HepG2 (cell line): Measurements from ENCODE around the gene HYAL1. TPM values are rescaled to one million over a fixed set of nuclear protein-coding genes. Genes with fewer than 3 reads are reported as not detected.

Experiments used
- ATAC-seq: fragments of 200-7000 bp; cut with Tn5 transposase; 3 replicates; pipeline ENCODE4 v1.9.1; 2020; ENCODE audit warnings: mild to moderate bottlenecking, moderate library complexity
- BruUV-seq: library from RNA; stranded (reverse); fragments of 400-500 nt; replicated peaks from 2 replicates; lab custom pipeline; 2021; lab: Mats Ljungman, UMichigan
- CTCF ChIA-PET: fragments of 300-600 bp; formaldehyde crosslinking; extraction: SDS; loops from one replicate; lab custom pipeline; 2021; ENCODE audit warnings: low total read pairs, inconsistent platforms, low intra/inter-chr PET ratio; lab: Yijun Ruan, JAX
- POLR2A ChIA-PET: fragments of 350-600 bp; sonication (Branson Sonifier 250); formaldehyde crosslinking; loops from one replicate; lab custom pipeline; 2020; ENCODE audit warnings: antibody characterized with exemption, inconsistent platforms; lab: Yijun Ruan, JAX
- DNase-seq: peaks from one replicate; pipeline ENCODE4 v3.0.0-alpha.2; 2015; ENCODE audit warnings: low spot score
- FAIRE-seq: peaks from 3 replicates; lab custom pipeline; 2011; peaks lifted over from hg19 to GRCh38; lab: Jason Lieb, UNC
- H2AFZ ChIP-seq: one replicate; pipeline ENCODE4 v1.6.1; 2011; ENCODE audit warnings: low read length, inconsistent platforms
- H3K27ac ChIP-seq: fragments of 300-600 bp; 3 replicates; pipeline ENCODE4 v1.8.0; 2011; ENCODE audit warnings: mixed run types, mild to moderate bottlenecking, mixed read lengths, low read length, inconsistent platforms; ENCODE audit not compliant: insufficient read depth; ENCODE audit errors: extremely low read length
- H3K27me3 ChIP-seq, 2 experiments: fragments of 200-600 bp in 1 of 2; 2 replicates in 1 of 2; 3 replicates in 1 of 2; pipeline versions ENCODE4 v1.6.0 to v1.8.0; 2011; ENCODE audit warnings: low read length in 2 of 2, mild to moderate bottlenecking in 2 of 2, moderate library complexity in 2 of 2, inconsistent platforms in 1 of 2; ENCODE audit not compliant: insufficient read depth in 2 of 2, control insufficient read depth in 1 of 2
- H3K36me3 ChIP-seq, 2 experiments: fragments of 200-600 bp in 1 of 2; replicated peaks in 1 of 2; 2 replicates in 1 of 2; 3 replicates in 1 of 2; pipeline versions ENCODE4 v1.5.1 to v1.8.0; 2011; ENCODE audit warnings: low read length in 2 of 2, inconsistent platforms in 1 of 2; ENCODE audit not compliant: insufficient read depth in 2 of 2, control insufficient read depth in 1 of 2
- H3K4me1 ChIP-seq: 2 replicates; pipeline ENCODE4 v1.5.1; 2012; ENCODE audit warnings: low read length, inconsistent platforms; ENCODE audit not compliant: insufficient read depth
- H3K4me2 ChIP-seq: 2 replicates; pipeline ENCODE4 v1.6.0; 2011; ENCODE audit warnings: low read depth, low read length, inconsistent platforms
- H3K4me3 ChIP-seq, 3 experiments: fragments of 200-600 bp in 1 of 3; sonication (generic), shearing (Covaris generic) in 1 of 3; replicated peaks in 1 of 3; 2 replicates each; pipeline ENCODE4 v1.5.1; 2011 to 2016; ENCODE audit warnings: low read length in 3 of 3, inconsistent platforms in 2 of 3, low read depth in 2 of 3, mild to moderate bottlenecking in 2 of 3, control low read depth in 1 of 3, mixed read lengths in 1 of 3; ENCODE audit not compliant: insufficient read depth in 1 of 3
- H3K79me2 ChIP-seq: one replicate; pipeline ENCODE4 v1.6.1; 2011; ENCODE audit warnings: low read length, inconsistent platforms; ENCODE audit not compliant: insufficient read depth
- H3K9ac ChIP-seq: 2 replicates; pipeline ENCODE4 v1.6.0; 2011; ENCODE audit warnings: mild to moderate bottlenecking, low read depth, low read length, inconsistent platforms; ENCODE audit not compliant: insufficient read depth
- H3K9me3 ChIP-seq: 2 replicates; pipeline ENCODE4 v1.5.1; 2012; ENCODE audit warnings: mild to moderate bottlenecking, low read length
- H4K20me1 ChIP-seq: 2 replicates; pipeline ENCODE4 v1.6.0; 2011; ENCODE audit warnings: inconsistent platforms, mild to moderate bottlenecking, low read length, moderate library complexity; ENCODE audit not compliant: insufficient read depth
- FOSL2 ChIP-seq: sonication (generic); formaldehyde crosslinking; IDR thresholded peaks from 2 replicates; pipeline ENCODE4 v1.4.0; 2020; ENCODE audit warnings: missing genetic modification reagents
- KDM5B ChIP-seq: sonication (generic); formaldehyde crosslinking; IDR thresholded peaks from 2 replicates; pipeline ENCODE4 v1.4.0; 2020; ENCODE audit warnings: missing genetic modification reagents, mild to moderate bottlenecking, borderline replicate concordance
- ZNF12 ChIP-seq: sonication (generic); formaldehyde crosslinking; IDR thresholded peaks from 2 replicates; pipeline ENCODE4 v1.5.0; 2020; ENCODE audit warnings: missing genetic modification reagents
- ZNF460 ChIP-seq: sonication (generic); formaldehyde crosslinking; IDR thresholded peaks from 2 replicates; pipeline ENCODE4 v1.5.1; 2020; ENCODE audit warnings: missing genetic modification reagents, mild to moderate bottlenecking, borderline replicate concordance
- ZNF614 ChIP-seq: IDR thresholded peaks from 2 replicates; pipeline ENCODE4 v1.6.1; 2018; ENCODE audit warnings: missing biosample characterization, missing genetic modification reagents, inconsistent platforms, borderline replicate concordance
- WGBS: methylation state at CpG from one replicate; pipeline ENCODE4 v1.1.6; 2017; ENCODE audit warnings: low lambda C conversion rate; 5-methylcytosine and 5-hydroxymethylcytosine counted together
- in situ Hi-C: cut with HindIII; loops from 2 replicates; pipeline ENCODE4 v1.10.0; 2017; ENCODE audit warnings: low pct_unique_long_range_greater_than_20kb; ENCODE audit not compliant: extremely low pct_ligation_motif_present
- intact Hi-C: fragments of 100-400 bp; cut with micrococcal nuclease; formaldehyde crosslinking; loops from one replicate; pipeline ENCODE4 v1.10.0; 2022; ENCODE audit not compliant: unreplicated experiment
- polyA plus RNA-seq, 8 experiments: library from polyadenylated mRNA; depleted of rRNA in 3 of 8; stranded (reverse) in 7 of 8; unstranded in 1 of 8; fragments of >200 nt; fragmentation: Illumina TruSeq in 4 of 8; extraction: Trizol in 4 of 8; gene quantifications; 2 replicates each; pipeline versions ENCODE4 v1.2.1 to v1.2.3, GENCODE V29; 2011 to 2016; ENCODE audit warnings: low read depth in 4 of 8, missing spikeins in 1 of 8, mixed read lengths in 1 of 8; ENCODE audit not compliant: insufficient read depth in 1 of 8
- total RNA-seq, 5 experiments: library from RNA; depleted of rRNA; stranded (reverse); fragments of >200 nt; fragmentation: Illumina TruSeq; extraction: Trizol; gene quantifications; 2 replicates each; pipeline ENCODE4 v1.2.3, GENCODE V29; 2016; ENCODE audit warnings: low read depth in 1 of 5
- TF ChIP-seq, protein P1 (sequence below): sonication (generic); formaldehyde crosslinking; conservative IDR thresholded peaks from 2 replicates; pipeline ENCODE4 v1.8.1; 2023; ENCODE audit warnings: missing genetic modification reagents
- TF ChIP-seq, protein P2 (sequence below): sonication (generic); formaldehyde crosslinking; IDR thresholded peaks from 2 replicates; pipeline ENCODE4 v1.5.1; 2020; ENCODE audit warnings: mild to moderate bottlenecking, missing genetic modification reagents, moderate library complexity

The HYAL1 gene
- total and polyA plus RNA-seq, 2 of the 13 experiments (the other 11 are each of a cell fraction or from before 2014, with no cell fraction given), result 76.5 to 193 TPM

DNA sequence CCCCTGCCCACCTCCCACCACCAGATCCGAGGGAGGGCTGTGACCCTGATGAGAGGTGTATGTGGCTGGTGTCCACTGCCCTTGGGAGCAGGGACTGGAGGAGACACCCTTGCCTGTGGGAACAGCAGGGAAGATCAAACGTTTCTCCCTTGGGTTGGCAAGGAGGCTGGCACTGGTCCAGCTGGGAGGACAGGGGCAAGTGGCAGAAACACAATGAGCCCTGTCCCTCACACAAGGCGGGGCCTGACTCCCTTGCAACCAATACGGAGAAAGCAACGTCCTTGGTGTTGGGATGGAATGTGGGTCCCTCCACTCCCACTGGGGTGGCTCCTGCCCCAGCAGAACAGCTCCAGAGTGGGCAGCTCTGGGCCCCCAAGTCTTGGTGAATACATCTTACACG lies 13.9 kb upstream of the HYAL1 start:
- Histone ChIP-seq H3K27me3 (no peaks in the 10 kb centered on the region; a peak in 1 of 5 replicates), H3K4me2 (no peak overlapping the region), H2AFZ (no peak overlapping the region), H4K20me1 (no peaks in the 10 kb centered on the region), H3K9ac (no peak overlapping the region), H3K36me3 (peaks cover 16 to 32% of the 10 kb centered on the region in 2 experiments), H3K27ac (no peak overlapping the region), H3K79me2 (peaks cover 25% of the 10 kb centered on the region), H3K4me1 (peaks cover 50% of the 10 kb centered on the region), H3K9me3 (no peaks in the 10 kb centered on the region), H3K4me3 (no peak overlapping the region)
- ChIA-PET CTCF (no interaction called here), POLR2A (interaction anchor here (1.3 to 13.0 kb wide), 4 partner anchors 11 to 25 kb away, joined by 3 to 222 read pairs (median 6); partner anchors contain the start of genes HYAL1, HYAL3, IFRD2 and NAA80)
- BruUV-seq, result no TSS peak
- FAIRE-seq, result no peak
- in situ Hi-C loops (no loop called here), intact Hi-C loops (no loop called here)
- WGBS, result 70% methylated on average over 5 of the region's 6 CpGs
- ATAC-seq, result no peak
- TF ChIP-seq, protein P1, sequence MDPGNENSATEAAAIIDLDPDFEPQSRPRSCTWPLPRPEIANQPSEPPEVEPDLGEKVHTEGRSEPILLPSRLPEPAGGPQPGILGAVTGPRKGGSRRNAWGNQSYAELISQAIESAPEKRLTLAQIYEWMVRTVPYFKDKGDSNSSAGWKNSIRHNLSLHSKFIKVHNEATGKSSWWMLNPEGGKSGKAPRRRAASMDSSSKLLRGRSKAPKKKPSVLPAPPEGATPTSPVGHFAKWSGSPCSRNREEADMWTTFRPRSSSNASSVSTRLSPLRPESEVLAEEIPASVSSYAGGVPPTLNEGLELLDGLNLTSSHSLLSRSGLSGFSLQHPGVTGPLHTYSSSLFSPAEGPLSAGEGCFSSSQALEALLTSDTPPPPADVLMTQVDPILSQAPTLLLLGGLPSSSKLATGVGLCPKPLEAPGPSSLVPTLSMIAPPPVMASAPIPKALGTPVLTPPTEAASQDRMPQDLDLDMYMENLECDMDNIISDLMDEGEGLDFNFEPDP (CRISPR knock-in tag), result 0 out of 2 replicates have a peak, but pooled peaks have one; percentile 23
- no peak for TF ChIP-seq ZNF460 (CRISPR knock-in tag)
- DNase-seq, result no peak

DNA sequence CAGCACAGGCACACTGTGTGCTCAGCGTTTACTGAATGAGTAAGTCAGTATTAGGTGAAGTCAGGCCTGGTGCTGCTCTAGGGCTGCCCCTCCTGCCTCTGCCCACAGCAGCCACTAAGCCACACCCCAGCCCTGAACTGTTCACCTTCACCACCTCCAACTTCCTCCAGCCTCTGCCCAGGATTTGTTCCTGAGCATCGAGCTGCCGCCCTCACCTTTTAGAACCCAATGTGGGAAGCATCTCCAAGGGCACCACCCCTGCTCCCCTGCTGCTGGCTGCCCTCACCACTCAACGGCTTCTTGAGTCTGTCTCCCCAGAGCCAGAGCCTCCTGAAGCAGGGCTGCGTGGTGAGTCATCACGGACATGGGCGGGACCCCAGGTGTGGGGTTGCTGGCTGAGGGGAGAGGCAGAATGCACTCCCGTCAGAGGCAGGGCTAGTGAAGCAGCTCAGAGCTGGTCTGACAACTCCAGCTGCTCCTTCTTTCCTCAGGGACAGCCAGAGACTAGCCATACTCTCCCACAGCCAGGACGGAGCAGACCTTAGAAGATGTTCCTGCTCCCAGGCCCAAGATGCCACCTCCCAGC lies 13.4 kb upstream of the HYAL1 start:
- 91% methylated on average over 7 of the region's 9 CpGs for WGBS
- CTCF ChIA-PET, result no interaction called here
- peaks cover 16 to 32% of the 10 kb centered on the region in 2 experiments for H3K36me3 ChIP-seq
- H3K4me3 ChIP-seq, result no peak overlapping the region
- ATAC-seq (no peak), FAIRE-seq (no peak), DNase-seq (no peak)
- in situ Hi-C loops, result no loop called here
- H2AFZ ChIP-seq, result no peak overlapping the region
- no peak overlapping the region for H3K9ac ChIP-seq
- no peak overlapping the region for H3K27ac ChIP-seq
- TF ChIP-seq KDM5B (CRISPR knock-in tag), result 0 out of 2 replicates have a peak, but pooled peaks have one; percentile 32
- TF ChIP-seq ZNF614, result no peak
- TF ChIP-seq FOSL2 (CRISPR knock-in tag), result peak; percentile 68
- peak; percentile 78 for TF ChIP-seq ZNF12 (CRISPR knock-in tag)
- TF ChIP-seq, protein P2, sequence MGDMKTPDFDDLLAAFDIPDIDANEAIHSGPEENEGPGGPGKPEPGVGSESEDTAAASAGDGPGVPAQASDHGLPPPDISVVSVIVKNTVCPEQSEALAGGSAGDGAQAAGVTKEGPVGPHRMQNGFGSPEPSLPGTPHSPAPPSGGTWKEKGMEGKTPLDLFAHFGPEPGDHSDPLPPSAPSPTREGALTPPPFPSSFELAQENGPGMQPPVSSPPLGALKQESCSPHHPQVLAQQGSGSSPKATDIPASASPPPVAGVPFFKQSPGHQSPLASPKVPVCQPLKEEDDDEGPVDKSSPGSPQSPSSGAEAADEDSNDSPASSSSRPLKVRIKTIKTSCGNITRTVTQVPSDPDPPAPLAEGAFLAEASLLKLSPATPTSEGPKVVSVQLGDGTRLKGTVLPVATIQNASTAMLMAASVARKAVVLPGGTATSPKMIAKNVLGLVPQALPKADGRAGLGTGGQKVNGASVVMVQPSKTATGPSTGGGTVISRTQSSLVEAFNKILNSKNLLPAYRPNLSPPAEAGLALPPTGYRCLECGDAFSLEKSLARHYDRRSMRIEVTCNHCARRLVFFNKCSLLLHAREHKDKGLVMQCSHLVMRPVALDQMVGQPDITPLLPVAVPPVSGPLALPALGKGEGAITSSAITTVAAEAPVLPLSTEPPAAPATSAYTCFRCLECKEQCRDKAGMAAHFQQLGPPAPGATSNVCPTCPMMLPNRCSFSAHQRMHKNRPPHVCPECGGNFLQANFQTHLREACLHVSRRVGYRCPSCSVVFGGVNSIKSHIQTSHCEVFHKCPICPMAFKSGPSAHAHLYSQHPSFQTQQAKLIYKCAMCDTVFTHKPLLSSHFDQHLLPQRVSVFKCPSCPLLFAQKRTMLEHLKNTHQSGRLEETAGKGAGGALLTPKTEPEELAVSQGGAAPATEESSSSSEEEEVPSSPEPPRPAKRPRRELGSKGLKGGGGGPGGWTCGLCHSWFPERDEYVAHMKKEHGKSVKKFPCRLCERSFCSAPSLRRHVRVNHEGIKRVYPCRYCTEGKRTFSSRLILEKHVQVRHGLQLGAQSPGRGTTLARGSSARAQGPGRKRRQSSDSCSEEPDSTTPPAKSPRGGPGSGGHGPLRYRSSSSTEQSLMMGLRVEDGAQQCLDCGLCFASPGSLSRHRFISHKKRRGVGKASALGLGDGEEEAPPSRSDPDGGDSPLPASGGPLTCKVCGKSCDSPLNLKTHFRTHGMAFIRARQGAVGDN (CRISPR knock-in tag), result 0 out of 2 replicates have a peak, but pooled peaks have one; percentile 23
- TF ChIP-seq, all 625 proteins: peak for 4
- POLR2A ChIA-PET, result interaction anchor here (1.3 to 13.0 kb wide), 2 partner anchors 11 to 16 kb away, joined by 3 to 222 read pairs; partner anchors contain the start of genes HYAL1, HYAL3, NAA80 and TUSC2
- Histone ChIP-seq H3K9me3 (no peaks in the 10 kb centered on the region), H4K20me1 (no peaks in the 10 kb centered on the region), H3K4me1 (peaks cover 45% of the 10 kb centered on the region), H3K4me2 (no peak overlapping the region), H3K27me3 (no peaks in the 10 kb centered on the region; a peak in 1 of 5 replicates), H3K79me2 (peaks cover 25% of the 10 kb centered on the region)
- no TSS peak for BruUV-seq
- intact Hi-C loops, result no loop called here
